Uterus (tissue), 4 donors: ENCODE results near the gene VRTN. TPM values are rescaled to one million over a fixed set of nuclear protein-coding genes. Genes with fewer than 3 reads are reported as not detected.

Experiments used
- DNase-seq, 2 donors: peaks; one replicate each; pipeline ENCODE4 v3.0.0-alpha.2; 2019 to 2020
- H3K27ac ChIP-seq, 2 donors: fragments of 200-600 bp; sonication (generic); 1 replicate in 1 of 2; 2 replicates in 1 of 2; pipeline ENCODE4 v1.5.1; 2016 to 2018
- H3K27me3 ChIP-seq, 2 donors: fragments of 200-600 bp; sonication (generic); one replicate each; pipeline ENCODE4 v1.5.1; 2018 to 2019; ENCODE audit warnings: control low read depth in 1 of 2
- H3K36me3 ChIP-seq, 2 donors: fragments of 200-600 bp; sonication (generic); one replicate each; pipeline ENCODE4 v1.5.1; 2019; ENCODE audit warnings: control low read depth in 1 of 2
- H3K4me1 ChIP-seq, 2 donors: fragments of 200-600 bp; sonication (generic); one replicate each; pipeline ENCODE4 v1.5.1; 2018 to 2019; ENCODE audit warnings: control low read depth in 1 of 2
- H3K4me3 ChIP-seq, 2 donors: fragments of 200-600 bp; sonication (generic); 1 replicate in 1 of 2; 2 replicates in 1 of 2; pipeline ENCODE4 v1.5.1; 2018 to 2019; ENCODE audit warnings: mild to moderate bottlenecking in 1 of 2
- H3K9me3 ChIP-seq, 2 donors: fragments of 200-600 bp; sonication (generic); one replicate each; pipeline ENCODE4 v1.5.1; 2019; ENCODE audit warnings: control low read depth in 1 of 2
- POLR2A ChIP-seq, 2 donors: fragments of 450-650 bp; IDR thresholded peaks; one replicate each; pipeline ENCODE4 v1.6.1; 2016; ENCODE audit warnings: antibody characterized with exemption in 2 of 2, mild to moderate bottlenecking in 1 of 2, moderate library complexity in 1 of 2
- intact Hi-C: fragments of 100-400 bp; cut with DNase I; formaldehyde crosslinking; loops from one replicate; pipeline ENCODE4 v1.15.1; 2023; ENCODE audit warnings: low total_unique reads
- total RNA-seq, 4 donors: library from RNA; depleted of rRNA in 3 of 4; stranded (reverse); fragments of >200 nt in 3 of 4; gene quantifications; one replicate each; pipeline versions ENCODE4 v1.1.0 to v1.2.4, GENCODE V29; 2014 to 2023
- TF ChIP-seq, protein P1 (sequence below), 4 experiments: fragments of 200-600 bp in 2 of 4; fragments of 450-650 bp in 2 of 4; sonication (generic) in 2 of 4; IDR thresholded peaks; one replicate each; pipeline ENCODE4 v1.5.1; 2016 to 2019; ENCODE audit warnings: antibody characterized with exemption in 4 of 4, mild to moderate bottlenecking in 2 of 4, moderate library complexity in 1 of 4
- donor health status: DM: yes; HTN: yes; CAD: no.

The VRTN gene
- total RNA-seq, 4 donors from 2014 or later = 0.21 TPM; not detected in 3

DNA sequence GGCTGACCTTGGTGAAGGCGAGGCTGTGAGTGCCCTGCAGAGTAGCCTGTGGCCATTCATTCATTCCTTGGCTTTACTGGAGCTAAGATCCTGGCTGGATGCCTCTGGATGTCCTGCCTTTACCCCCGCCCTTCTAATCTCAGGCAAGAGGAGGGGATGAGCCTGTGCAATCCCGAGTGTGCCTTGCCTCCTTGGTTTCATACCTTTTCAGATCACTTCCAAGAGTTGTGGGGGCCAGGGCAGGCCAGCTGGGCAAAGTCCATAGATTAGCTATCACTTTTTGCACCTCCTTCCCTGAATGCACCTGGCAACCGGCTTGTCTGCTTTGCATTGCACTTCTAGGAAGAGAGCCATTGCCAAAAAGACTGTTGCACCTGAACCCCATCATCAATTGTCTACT lies 1.5 kb downstream of the VRTN start:
- TF ChIP-seq POLR2A (IDR thresholded peaks at IDR 0.05) = no peak
- TF ChIP-seq, protein P1, sequence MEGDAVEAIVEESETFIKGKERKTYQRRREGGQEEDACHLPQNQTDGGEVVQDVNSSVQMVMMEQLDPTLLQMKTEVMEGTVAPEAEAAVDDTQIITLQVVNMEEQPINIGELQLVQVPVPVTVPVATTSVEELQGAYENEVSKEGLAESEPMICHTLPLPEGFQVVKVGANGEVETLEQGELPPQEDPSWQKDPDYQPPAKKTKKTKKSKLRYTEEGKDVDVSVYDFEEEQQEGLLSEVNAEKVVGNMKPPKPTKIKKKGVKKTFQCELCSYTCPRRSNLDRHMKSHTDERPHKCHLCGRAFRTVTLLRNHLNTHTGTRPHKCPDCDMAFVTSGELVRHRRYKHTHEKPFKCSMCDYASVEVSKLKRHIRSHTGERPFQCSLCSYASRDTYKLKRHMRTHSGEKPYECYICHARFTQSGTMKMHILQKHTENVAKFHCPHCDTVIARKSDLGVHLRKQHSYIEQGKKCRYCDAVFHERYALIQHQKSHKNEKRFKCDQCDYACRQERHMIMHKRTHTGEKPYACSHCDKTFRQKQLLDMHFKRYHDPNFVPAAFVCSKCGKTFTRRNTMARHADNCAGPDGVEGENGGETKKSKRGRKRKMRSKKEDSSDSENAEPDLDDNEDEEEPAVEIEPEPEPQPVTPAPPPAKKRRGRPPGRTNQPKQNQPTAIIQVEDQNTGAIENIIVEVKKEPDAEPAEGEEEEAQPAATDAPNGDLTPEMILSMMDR (IDR thresholded peaks at IDR 0.05) = no peak
- H3K4me1 ChIP-seq = no peaks in the 10 kb centered on the region
- no peaks in the 10 kb centered on the region for H3K9me3 ChIP-seq
- intact Hi-C loops = no loop called here
- H3K36me3 ChIP-seq = no peaks in the 10 kb centered on the region
- no peak overlapping the region for H3K27ac ChIP-seq
- H3K4me3 ChIP-seq = no peak overlapping the region
- H3K27me3 ChIP-seq = no peaks in the 10 kb centered on the region
- no peak for DNase-seq

DNA sequence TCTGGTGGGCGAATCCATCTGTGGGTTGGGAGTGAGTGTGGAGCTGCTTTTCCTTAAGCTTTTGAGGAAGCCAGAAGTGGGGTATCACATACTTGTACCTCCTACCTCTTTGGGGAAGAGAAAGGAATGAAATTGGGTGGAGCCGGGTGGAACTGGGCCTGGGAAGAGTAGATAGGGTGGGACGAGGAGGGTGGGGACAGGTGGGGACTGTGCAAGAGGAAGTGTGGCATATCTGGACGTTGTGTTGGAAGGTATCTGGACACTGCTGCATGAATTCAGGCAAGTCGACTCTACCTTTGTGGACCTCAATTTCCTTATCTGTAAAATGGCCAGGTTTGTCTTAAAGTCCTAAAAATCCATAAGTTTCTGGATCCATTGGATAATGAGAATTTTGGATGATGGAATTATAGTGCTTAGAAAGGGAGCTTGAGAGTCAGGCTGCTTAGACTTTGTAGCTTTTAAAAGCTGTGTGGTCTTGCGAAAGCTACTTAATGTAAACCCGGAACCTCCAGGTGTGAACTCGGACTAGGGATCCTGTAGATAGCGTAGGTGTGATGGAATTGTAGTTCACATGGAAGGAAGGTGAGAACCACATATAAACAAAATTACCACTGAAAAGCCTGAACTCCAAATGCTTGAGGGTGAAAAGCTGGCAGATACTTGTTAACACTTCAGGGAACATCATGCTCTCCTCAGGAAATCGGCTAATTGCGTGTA lies 2.1 kb downstream of the VRTN start:
- intact Hi-C loops = no loop called here
- no peak for DNase-seq

DNA sequence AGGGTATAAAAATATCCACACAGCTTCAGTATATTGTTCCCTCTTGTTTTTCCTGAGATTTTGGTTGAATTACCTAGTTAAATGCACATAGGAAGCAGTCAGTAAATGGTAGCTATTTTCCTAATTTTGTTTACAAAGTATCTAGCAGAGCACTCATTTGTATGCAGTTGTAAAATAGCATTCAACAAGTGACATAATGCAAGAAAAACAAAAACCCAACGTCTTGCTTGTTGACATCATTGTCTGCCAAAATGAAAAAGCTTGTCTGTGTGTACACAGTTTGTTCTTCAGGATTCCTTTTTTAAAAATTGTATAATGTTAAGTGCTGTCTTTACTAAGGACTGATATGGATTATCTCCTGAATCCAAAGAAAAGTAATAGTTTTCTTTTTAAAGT lies 2.7 kb downstream of the VRTN start:
- no peak overlapping the region for H3K4me3 ChIP-seq
- intact Hi-C loops = no loop called here
- no peaks in the 10 kb centered on the region for H3K36me3 ChIP-seq
- no peaks in the 10 kb centered on the region for H3K9me3 ChIP-seq
- TF ChIP-seq, protein P1 (IDR thresholded peaks at IDR 0.05) = no peak
- no peak for TF ChIP-seq POLR2A (IDR thresholded peaks at IDR 0.05)
- no peaks in the 10 kb centered on the region for H3K4me1 ChIP-seq
- H3K27me3 ChIP-seq = no peaks in the 10 kb centered on the region
- DNase-seq = no peak
- H3K27ac ChIP-seq = no peak overlapping the region

More for the DNA sequence above, 2.1 kb downstream of the VRTN start:
- no peak for TF ChIP-seq POLR2A (IDR thresholded peaks at IDR 0.05)
- Histone ChIP-seq H3K4me3 (no peak overlapping the region), H3K4me1 (no peaks in the 10 kb centered on the region), H3K27me3 (no peaks in the 10 kb centered on the region), H3K9me3 (no peaks in the 10 kb centered on the region), H3K27ac (no peak overlapping the region), H3K36me3 (no peaks in the 10 kb centered on the region)

DNA sequence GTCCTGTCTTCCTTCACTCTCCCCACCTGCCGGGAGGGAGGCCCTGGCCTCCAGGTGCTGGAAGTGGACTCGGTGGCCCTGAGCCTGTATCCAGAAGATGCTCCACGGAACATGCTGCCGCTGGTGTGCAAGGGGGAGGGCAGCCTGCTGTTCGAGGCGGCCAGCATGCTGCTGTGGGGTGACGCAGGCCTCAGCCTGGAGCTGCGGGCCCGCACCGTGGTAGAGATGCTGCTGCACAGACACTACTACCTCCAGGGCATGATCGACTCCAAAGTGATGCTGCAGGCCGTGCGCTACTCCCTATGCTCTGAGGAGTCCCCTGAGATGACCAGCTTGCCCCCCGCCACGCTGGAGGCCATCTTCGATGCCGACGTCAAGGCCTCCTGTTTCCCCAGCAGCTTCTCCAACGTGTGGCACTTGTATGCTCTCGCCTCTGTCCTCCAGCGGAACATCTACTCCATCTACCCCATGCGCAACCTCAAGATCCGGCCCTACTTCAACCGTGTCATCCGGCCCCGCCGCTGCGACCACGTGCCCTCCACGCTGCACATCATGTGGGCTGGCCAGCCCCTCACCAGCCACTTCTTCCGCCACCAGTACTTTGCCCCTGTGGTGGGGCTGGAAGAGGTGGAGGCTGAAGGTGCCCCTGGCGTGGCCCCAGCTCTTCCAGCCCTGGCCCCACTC lies 8.8 kb downstream of the VRTN start:
- DNase-seq = no peak
- H3K27ac ChIP-seq = no peak overlapping the region
- H3K4me3 ChIP-seq = no peak overlapping the region
- H3K4me1 ChIP-seq = no peaks in the 10 kb centered on the region
- intact Hi-C loops = no loop called here
- no peaks in the 10 kb centered on the region for H3K27me3 ChIP-seq
- no peaks in the 10 kb centered on the region for H3K9me3 ChIP-seq
- TF ChIP-seq, protein P1 (IDR thresholded peaks at IDR 0.05) = no peak
- TF ChIP-seq POLR2A (IDR thresholded peaks at IDR 0.05) = no peak
- no peaks in the 10 kb centered on the region for H3K36me3 ChIP-seq

DNA sequence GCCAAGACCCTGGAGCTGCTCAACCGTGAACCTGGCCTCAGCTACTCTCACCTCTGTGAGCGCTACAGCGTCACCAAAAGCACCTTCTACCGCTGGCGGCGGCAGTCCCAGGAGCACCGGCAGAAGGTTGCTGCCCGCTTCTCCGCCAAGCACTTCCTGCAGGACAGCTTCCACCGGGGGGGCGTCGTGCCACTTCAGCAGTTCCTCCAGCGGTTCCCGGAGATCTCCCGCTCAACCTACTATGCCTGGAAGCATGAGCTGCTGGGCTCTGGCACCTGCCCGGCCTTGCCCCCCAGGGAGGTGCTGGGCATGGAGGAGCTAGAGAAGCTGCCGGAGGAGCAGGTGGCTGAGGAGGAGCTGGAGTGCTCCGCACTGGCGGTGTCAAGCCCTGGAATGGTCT lies 9.3 kb downstream of the VRTN start:
- Histone ChIP-seq H3K27me3 (no peaks in the 10 kb centered on the region), H3K36me3 (no peaks in the 10 kb centered on the region), H3K4me3 (no peak overlapping the region), H3K27ac (no peak overlapping the region), H3K9me3 (no peaks in the 10 kb centered on the region), H3K4me1 (no peaks in the 10 kb centered on the region)
- TF ChIP-seq, protein P1 (IDR thresholded peaks at IDR 0.05) = no peak
- TF ChIP-seq POLR2A (IDR thresholded peaks at IDR 0.05) = no peak
- intact Hi-C loops = no loop called here
- no peak for DNase-seq
